Fibroblast of upper back skin (primary cell): ENCODE measurements around the gene PTGIR.

ENCODE experiments used
- DNase-seq: peaks from one replicate; pipeline ENCODE4 v3.0.0-alpha.2; 2013

Gene PTGIR

DNA sequence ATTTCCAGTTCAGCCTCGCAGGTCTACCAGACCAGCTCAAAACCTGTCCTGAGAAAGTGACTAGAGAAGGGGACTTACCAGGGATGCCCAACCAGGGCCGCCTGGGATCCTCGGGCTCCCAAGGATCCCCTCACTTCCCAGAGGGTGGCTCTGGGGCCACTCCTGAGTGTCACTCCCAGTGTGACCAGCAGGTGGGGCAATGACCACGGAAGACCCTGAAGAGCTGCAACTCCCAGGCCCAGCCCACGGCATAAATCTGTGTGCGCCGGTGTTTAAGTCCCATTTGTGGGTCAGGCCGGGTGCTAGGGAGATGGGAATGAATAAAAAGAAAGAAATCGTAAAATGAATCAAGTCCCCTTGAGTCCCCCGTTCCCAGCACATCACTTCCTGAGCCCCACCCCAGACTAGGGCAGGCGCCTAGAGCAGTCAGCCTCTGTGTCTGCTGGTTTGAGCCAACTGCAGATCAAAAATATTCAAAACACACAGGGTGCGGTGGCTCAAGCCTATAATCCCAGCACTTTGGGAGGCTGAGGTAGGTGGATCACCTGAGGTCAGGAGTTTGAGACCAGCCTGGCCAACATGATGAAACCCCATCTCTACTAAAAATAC is 10.7 kb downstream of the PTGIR start:
- DNase-seq = peak; percentile 77

GRCh38 chr19:46613525-46613924 is 11.4 kb downstream of the PTGIR start:
- DNase-seq = no peak

DNA sequence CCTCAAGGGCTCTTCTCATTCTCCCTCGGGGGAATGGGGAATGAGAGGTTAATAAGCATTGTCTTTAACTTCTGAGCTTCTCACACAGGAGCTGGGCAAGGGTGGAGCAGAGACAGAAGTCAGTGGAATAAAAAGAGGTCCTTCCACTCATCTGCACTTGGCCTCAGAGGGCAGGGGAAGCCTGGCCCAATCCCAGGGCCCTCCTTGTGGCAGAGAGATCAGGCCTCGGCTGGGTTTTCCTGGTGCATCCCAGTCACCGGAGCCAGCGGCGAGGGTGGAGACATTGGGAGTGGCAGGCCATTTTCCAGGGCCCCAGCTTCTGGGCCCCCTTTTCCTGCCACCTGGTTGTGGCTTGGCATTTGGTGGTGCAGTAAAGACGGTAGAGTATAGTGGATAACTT is 13.1 kb downstream of the PTGIR start:
- no peak for DNase-seq

DNA sequence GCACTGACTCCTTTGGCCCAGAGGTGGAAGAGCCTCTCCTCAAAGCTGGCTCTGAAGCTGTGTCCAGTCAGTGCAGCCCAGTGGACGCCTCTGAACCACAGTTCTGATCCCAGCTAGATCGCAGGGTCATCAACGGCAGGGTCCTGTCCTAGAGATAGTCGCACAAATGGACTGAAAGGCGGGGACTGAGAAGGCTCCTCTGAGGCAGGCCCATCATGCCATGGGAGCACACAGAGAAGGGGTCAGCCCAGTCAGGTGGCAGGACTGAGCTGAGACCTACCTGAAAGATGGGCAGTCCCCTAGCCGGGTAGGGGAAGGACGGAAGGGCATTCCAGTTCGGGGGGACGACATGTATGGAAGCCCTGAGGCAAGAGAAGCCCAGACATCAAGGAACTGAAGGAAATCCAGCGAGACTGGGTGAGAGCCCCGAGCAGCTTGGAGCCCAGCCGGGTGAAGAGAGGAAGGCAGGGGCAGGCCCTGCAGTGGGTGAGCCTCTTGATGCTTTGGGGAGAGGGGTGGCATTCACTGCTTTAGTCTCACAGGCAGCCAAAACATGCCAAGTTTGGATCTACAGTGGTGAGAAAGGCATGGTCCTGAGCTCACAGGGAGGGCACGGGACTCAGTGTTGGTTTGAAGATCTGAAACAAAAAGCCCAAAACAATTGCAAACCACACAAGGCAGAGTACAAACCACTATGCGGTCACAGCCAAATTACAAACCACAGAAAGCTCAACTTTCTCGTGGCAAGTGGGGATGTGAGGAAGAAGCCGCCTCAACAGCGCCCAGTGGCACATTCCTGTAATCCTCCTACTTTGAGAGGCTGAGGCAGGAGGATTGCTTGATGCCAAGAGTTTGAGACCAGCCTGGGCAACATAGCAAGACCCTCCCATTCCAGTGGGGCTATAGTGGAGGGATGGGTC is 13.8 kb downstream of the PTGIR start:
- DNase-seq = peak; percentile 46

- DNase-seq = no peak
These were observed 14.5 kb downstream of the PTGIR start for GRCh38 chr19:46610413-46610775.

- DNase-seq = no peak
These were observed 15.1 kb downstream of the PTGIR start for GRCh38 chr19:46609511-46610412.

GRCh38 chr19:46608581-46609345 is 16.1 kb downstream of the PTGIR start:
- DNase-seq = no peak

DNA sequence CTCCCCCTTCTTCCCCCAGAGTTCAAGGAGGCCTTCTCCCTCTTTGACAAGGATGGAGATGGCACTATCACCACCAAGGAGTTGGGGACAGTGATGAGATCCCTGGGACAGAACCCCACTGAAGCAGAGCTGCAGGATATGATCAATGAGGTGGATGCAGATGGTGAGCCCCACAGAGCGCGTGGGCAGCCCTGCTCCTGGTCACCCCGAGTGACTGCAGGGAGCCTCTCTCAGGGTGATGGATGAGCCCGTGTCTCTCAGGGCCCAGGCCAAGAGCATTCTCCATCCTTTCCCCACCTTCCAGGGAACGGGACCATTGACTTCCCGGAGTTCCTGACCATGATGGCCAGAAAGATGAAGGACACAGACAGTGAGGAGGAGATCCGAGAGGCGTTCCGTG is 16.7 kb downstream of the PTGIR start:
- no peak for DNase-seq

DNA sequence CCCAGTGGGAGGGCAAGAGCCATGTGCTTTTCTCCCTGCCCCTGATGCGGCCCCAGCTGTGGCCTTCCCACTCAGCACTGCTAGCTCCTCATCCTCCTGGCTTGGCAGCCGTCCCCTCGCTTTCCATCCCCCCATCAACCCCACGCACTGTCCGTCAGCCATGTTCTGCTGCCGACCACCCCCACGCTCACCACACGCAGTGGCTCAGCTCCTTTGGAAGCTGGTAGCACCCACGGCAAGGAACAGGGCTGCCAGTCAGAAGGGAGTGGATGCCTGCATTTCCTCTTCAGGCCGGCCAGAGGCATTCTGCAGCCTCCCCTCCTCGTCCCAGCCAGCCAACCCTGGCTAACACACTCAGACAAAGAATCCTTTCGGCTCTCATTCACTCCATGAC is 17.4 kb downstream of the PTGIR start:
- no peak for DNase-seq

DNA sequence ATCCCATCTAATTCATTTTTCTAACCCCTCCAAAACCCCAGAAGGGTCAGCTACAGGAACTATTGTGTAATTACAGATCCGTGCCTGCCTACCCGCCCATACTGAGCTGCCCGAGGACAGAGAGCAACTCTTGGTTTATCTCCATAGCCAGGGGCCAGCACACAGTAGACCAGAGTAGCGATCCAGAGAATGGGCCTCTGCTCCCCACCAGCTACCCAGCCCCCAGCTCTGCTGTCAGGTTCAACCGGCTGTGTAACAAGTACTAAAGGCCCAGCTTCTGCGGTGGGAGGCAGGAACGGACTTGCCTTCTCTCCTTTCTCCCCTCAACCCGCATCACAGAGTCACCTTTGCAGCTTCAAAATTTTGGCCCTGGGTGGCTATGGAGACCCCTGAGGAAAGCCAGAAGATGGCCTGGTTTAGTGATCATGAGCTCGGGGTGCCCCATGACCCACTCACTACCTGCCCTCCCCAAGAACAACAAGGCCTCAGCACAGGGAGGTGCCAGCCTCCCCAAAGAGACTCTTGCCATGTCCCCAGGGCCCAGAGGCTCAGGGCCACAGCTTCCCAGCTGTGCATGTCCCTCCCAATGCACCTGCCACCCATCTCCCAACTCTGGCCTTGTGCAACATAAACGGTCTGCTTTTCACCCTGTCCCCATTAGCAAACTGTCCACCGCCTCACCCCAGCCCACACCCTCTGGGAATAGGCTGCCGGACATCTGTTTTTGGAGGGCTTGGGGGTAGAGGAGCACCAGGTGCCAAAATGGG is 18.0 kb downstream of the PTGIR start:
- no peak for DNase-seq

DNA sequence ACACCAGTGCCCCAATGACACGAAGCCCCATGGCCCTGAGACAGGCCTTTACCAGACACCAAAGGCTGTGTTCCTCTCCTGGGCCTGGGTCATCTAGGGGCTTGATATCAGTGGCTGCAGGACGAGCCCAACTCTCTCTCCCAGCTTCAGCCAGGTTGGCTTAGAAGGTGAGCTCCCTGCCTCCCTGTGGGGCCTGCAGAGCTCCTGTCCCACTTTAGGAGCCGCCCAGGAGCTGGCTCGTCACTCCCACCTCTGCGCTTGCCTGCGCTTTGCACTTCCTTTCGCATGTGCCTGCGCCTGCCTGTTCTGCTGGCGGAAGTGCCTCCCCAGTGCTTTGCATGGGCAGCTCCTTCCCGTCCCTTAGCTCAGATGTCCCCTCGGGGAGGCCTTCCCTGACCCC is 18.9 kb downstream of the PTGIR start:
- no peak for DNase-seq

- DNase-seq = no peak
These were observed 19.5 kb downstream of the PTGIR start for GRCh38 chr19:46605356-46605821.

DNA sequence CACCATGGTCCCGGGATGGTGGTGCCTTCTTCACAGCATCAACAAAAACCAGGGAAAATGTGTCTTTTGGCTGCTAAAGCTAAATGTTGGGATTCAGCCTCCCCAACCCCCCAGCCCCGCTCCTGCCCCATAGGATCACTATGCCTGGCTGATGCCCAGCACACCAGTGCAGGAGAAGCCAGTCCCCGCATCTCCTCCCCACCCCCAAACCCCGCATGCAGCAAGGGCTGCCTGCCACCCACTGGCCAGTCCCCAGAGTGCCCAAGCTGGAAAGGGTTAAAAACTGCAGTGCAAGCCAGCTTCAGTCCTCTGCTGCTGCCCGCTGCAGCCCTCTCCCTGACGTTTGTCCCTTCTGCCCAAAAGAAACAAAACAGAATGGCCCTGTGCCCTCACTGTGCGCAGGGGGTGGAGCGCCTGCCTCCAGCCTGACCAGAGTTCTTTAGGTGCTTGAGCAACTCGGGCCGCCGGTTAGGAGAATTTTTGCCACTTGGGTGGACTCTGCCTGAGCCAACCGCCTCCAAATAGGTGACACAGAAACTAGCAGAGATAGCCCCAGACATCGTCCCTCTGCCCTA is 20.0 kb downstream of the PTGIR start:
- no peak for DNase-seq

DNA sequence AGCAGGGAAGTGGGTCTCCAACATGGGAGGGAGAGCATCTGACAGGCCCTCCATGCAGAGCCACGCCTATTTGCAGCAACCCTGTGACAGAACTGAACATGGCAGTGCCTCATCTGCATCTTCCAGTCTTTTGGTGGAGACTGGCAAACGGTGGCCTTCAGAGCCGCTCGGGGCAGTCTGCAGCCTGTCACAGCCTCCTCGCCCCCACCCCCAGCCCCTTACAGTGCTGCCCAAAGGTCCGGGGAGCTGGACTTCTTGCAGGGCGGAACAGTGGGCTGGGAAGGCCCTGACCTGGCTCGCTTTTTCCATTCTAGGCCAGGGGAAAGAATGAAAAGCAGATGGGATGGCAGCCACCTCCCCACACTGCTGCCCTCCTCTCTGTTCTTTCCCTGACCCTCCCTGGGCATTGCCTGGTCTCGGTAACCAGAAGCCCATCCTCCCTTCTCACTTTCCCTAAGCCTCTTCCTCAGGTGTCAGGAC is 21.1 kb downstream of the PTGIR start:
- DNase-seq = no peak

DNA sequence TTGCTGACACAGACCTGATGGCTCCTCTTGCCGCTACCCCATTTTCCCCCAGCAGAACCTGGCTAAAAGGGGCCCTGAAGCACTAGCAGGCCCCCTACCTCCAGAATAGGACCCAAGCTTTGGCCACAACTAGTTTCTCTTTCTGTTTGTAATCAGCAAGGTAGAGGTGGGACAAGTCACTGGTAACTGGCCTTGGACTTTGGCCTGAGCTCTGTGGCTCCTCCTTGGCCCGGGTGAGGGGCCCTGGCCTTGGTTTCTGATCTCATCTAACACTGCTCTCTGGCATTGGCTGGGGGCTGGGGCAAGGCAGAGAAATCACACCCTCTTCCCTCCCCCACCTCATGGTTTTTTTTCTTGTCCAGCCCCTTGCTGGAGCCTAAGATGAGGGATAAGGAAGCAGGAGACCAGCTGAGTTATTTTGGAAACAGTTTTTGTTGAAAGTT is 21.7 kb downstream of the PTGIR start:
- no peak for DNase-seq

GRCh38 chr19:46602392-46603194 is 22.3 kb downstream of the PTGIR start:
- no peak for DNase-seq

DNA sequence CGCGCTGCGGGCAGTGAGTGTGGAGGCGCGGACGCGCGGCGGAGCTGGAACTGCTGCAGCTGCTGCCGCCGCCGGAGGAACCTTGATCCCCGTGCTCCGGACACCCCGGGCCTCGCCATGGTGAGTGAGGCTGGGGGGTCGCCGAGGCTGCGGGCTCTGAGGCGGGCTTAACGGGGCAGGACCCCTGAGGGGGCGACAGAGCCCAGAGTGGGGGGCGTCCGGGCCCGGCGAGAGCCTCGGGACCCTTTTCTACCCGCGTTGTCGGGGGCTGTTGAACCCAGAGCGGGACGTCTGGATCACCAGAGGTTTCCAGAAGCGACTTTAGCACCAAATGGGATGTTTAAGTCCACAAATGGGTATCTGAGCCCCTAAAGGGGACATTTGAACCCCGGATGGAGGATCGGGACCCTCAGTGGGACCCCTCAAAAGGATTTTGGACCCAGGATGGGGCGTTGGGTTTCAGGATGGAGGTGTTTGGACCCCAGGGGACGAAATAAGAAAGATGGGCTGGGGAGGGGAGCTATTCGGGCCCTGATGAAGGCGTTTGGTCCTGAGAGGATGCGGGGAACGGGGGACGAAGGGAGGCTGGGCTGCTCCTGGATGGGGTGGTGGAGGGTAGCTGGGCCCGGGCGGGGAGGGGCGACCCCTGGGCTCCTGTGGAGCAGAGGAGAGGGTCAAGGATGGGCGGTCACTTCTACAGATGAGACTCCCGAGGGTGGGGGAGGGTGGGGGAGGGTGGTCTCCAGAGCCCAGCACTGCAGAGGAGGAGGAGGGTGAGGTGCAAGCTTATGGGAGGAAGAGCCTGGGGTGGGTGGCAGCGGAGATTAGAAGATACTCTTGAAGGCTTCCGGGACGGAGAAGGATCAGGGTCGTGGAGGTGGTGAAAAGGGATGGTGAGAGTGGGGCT is 23.3 kb downstream of the PTGIR start, which contains the start of gene CALM3:
TSS of gene CALM3 (plus strand) at position 13 of the 907 bp plus-strand sequence. CDS start at position 118, 105 bp downstream.
- no peak for DNase-seq

GRCh38 chr19:46600384-46601317 is 24.2 kb downstream of the PTGIR start:
- peak; percentile 96 for DNase-seq
